ENCODE data around the gene RIMS1.

GRCh38 chr6:72365773-72366172 is 479.4 kb downstream of the RIMS1 start:
- TF ChIP-seq EZH2 (optimal IDR thresholded peaks at IDR 0.05; ENCODE audit: low read depth, low read length) = no peak
- TF ChIP-seq CTCF (IDR thresholded peaks at IDR 0.05; ENCODE audit: low read length) = no peak
- no peak for TF ChIP-seq EZH2phosphoT487 (IDR thresholded peaks at IDR 0.05; ENCODE audit: low read length)
